GM20000 (cell line): ENCODE results near the gene CCNB1IP1.

Experiments
- DNase-seq: peaks from one replicate; pipeline ENCODE4 v3.0.0; 2012; ENCODE audit warnings: low spot score
- TF ChIP-seq, protein P1 (sequence below): IDR thresholded peaks from 2 replicates; pipeline ENCODE4 v1.5.1; 2012; ENCODE audit warnings: mild to moderate bottlenecking, control low read depth; ENCODE audit errors: extremely low read depth, missing control alignments

Gene CCNB1IP1, protein sequence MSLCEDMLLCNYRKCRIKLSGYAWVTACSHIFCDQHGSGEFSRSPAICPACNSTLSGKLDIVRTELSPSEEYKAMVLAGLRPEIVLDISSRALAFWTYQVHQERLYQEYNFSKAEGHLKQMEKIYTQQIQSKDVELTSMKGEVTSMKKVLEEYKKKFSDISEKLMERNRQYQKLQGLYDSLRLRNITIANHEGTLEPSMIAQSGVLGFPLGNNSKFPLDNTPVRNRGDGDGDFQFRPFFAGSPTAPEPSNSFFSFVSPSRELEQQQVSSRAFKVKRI

DNA sequence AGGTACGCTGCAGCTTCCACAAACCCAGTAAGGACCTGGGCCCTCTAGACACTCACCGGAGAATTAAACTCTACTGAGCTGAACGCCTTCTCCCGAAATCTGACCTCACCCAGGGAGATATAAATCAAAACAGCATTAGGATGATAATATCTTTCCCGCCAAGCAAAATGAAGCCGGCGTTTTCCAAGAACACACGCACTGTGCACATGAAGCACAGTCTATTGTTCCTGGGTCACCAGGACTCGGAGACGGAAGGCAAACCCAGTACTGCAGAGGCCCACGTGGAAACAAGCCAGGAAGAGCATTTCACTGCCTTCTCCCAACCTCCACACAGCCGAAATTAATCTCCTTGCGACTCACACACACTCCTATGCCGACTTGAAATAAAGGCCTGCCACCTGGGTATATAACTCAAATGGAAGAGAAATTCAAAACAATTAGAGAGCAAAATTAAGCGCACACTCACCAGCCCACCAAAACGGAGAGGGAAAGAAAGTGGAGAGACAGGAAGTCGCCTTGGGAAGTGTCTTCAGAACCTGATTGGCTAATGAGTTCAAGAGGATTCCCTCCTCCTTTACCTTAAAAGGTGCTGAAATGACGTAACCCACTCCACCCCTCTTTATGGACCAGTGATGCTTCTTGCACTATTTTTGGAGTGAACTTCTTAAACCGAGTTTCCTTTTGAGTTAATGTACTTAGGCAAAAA is at the start of gene CCNB1IP1:
CCNB1IP1 (minus strand) TSS at position 492 of the 706 bp plus-strand sequence. CDS start 16,756 bp downstream, outside the sequence.
- TF ChIP-seq, protein P1, sequence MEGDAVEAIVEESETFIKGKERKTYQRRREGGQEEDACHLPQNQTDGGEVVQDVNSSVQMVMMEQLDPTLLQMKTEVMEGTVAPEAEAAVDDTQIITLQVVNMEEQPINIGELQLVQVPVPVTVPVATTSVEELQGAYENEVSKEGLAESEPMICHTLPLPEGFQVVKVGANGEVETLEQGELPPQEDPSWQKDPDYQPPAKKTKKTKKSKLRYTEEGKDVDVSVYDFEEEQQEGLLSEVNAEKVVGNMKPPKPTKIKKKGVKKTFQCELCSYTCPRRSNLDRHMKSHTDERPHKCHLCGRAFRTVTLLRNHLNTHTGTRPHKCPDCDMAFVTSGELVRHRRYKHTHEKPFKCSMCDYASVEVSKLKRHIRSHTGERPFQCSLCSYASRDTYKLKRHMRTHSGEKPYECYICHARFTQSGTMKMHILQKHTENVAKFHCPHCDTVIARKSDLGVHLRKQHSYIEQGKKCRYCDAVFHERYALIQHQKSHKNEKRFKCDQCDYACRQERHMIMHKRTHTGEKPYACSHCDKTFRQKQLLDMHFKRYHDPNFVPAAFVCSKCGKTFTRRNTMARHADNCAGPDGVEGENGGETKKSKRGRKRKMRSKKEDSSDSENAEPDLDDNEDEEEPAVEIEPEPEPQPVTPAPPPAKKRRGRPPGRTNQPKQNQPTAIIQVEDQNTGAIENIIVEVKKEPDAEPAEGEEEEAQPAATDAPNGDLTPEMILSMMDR = no peak
- peak; percentile 85 for DNase-seq

DNA sequence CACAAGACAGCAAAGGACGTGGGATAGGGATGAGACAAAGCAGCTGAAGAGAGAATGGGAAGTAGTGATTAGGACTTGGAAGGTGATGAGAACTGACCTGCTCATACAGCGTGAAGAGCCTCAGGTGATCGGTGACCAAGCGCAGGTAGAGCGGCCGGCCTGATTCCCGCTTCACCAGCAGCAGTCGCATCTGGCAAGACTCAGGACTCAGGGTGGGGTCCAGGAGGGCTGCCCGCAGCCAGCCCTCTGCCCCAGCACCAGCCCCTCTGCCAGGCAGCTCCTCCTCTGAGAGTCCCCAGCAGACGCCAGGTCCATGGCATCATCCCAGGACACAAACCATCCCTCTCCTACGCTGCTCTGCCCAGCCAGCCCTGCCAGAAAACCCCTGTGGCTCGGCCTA is 49.4 kb upstream of the CCNB1IP1 start:
- DNase-seq = no peak
- TF ChIP-seq, protein P1 = no peak

DNA sequence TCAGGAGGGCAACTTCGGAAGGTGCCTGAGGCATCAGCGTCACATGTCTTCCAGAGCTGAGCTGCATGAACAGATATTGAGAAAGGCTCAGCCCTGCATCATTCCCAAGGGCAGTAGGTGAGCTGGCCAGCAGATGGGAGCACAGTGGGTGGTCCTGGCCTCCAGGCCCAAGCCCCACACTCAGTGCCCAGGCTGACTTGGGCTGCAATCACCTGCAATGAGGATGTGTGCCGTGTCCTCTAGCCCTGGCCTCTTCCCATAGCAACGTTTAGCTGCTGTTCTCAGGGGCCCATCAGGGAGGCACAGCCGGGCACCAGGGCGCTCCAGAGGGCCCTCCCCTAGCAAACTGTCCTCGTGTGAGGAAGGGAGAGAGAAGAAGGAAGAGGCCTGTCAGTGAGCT is 48.3 kb upstream of the CCNB1IP1 start:
- TF ChIP-seq, protein P1 = no peak
- no peak for DNase-seq

DNA sequence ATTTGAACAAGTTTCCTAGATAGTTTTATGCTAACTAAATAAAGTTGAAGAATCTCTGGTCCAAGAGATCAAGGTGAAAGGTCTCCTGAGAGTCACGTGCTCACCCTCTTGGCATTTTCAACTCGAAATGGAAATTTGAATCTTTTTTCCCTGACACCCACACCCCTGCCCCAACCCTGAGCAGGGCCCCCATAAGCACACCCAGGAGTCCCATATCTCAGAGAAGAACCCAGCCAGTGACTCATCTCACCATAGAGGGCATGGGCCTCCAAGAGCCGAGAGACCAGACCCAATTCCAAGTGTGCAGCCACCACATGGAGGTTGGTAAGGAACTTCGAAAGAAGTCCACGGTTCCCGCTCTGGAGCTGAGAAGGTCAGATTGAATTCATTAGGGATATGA is 47.6 kb upstream of the CCNB1IP1 start:
- TF ChIP-seq, protein P1 = no peak
- DNase-seq = no peak

DNA sequence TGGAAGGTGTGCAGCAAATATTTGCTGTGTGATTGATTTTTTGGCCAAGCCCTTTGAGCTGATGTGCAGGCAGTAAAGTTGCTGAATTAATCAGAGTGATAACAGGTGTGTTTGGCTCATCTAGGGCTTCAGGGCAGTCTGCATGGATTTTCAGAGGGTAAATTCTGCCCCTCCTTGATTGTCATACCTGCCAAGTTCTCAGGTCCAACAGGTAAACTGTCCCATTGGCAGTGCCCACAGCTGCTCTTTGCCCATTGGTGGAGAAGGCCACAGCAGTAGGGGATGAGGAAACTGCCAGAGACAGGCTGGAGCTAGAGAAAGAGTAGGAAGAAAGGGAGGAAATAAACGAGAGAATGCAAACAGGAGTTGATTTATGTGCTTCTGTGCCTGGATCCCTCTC is 46.7 kb upstream of the CCNB1IP1 start:
- TF ChIP-seq, protein P1 = no peak
- no peak for DNase-seq

DNA sequence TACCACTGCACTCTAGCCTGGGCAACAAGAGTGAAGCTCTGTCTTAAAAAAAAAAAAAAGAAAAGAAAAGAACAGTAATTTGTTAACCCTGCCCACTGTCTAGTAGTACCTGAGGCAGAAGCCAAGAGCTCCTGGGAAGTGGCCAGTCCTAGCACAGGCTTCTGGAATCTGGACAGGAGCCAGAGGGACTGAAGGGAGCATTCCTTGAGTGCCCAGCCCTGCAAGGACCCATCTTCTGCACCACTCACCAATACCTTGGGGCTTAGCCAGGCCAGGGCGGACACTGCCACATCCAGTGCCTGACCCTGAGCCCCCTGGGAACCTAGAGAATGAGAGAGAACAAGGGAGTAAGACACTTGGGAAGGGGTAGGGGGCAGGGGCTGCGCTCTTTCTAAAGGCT is 44.1 kb upstream of the CCNB1IP1 start:
- no peak for DNase-seq
- TF ChIP-seq, protein P1 = no peak

DNA sequence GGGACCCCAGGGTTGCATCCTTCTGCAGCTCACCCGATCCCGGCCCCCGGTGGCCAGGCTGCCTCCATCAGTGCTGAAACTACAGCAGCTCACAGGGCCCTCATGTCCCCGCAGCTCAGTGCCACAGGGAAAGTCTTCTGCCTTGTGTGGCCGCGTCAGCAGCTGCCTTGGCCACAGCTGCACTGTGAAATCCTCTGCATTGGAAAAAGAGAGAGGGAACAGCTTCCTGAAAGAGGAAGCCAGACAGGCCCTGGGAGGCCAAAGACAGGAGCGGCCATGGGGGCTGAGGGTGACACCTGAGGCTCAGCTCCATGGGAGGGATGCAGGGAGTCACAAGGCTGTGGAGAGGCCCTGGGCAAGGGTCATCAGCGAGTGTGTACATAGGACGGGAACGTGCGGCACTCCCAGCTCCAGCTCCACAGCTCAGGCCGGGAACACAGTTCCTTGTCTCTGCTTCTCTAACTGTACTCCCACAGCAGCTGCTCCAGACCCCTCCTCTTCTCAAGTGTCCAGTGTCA is 43.1 kb upstream of the CCNB1IP1 start:
- TF ChIP-seq, protein P1 = no peak
- DNase-seq = no peak
